HCT116 (cell line): ENCODE results near the gene NEMP2. TPM values are rescaled to one million over a fixed set of nuclear protein-coding genes. Genes with fewer than 3 reads are reported as not detected.

ENCODE experiments used
- ATAC-seq: fragments of 200-7000 bp; cut with Tn5 transposase; 2 replicates; pipeline ENCODE4 v1.9.1; 2020; ENCODE audit warnings: mild to moderate bottlenecking, moderate library complexity
- BruUV-seq: library from RNA; stranded (reverse); fragments of 400-500 nt; replicated peaks from 2 replicates; lab custom pipeline; 2021; lab: Mats Ljungman, UMichigan
- CTCF ChIA-PET: fragments of 300-600 bp; sonication (Branson Sonifier 250); formaldehyde crosslinking; loops from one replicate; lab custom pipeline; 2021; ENCODE audit warnings: antibody characterized with exemption; lab: Charles Lee
- POLR2A ChIA-PET: fragments of 300-600, 350-600 bp; sonication (Branson Sonifier 250); formaldehyde crosslinking; loops from one replicate; lab custom pipeline; 2021; ENCODE audit warnings: antibody characterized with exemption; lab: Charles Lee
- RAD21 ChIA-PET, 2 experiments: fragments of 300-600 bp; sonication (Branson Sonifier 250); formaldehyde crosslinking; loops; one replicate each; lab custom pipeline; 2023; ENCODE audit warnings: low total read pairs in 2 of 2; ENCODE audit not compliant: uncharacterized antibody in 2 of 2, unreplicated experiment in 2 of 2, low non-redundant PET in 1 of 2; lab: Charles Lee
- DNase-seq: peaks from one replicate; pipeline ENCODE4 v3.0.0-alpha.2; 2010; ENCODE audit warnings: low read depth, low spot score
- H2AFZ ChIP-seq: fragments of 200-600 bp; shearing (Covaris generic), sonication (generic); 2 replicates; pipeline ENCODE4 v1.6.1; 2017; ENCODE audit warnings: low read depth, mixed run types, mixed read lengths, antibody characterized with exemption, low read length; ENCODE audit not compliant: poor library complexity, severe bottlenecking
- H3K27ac ChIP-seq: 2 replicates; pipeline ENCODE4 v1.5.1; 2012; ENCODE audit warnings: low read depth, low read length
- H3K27me3 ChIP-seq: fragments of 200-600 bp; sonication (generic); 2 replicates; pipeline ENCODE4 v1.6.1; 2016; ENCODE audit warnings: mixed run types, low read length, mixed read lengths; ENCODE audit not compliant: insufficient read depth
- H3K36me3 ChIP-seq, 2 experiments: fragments of 200-500 bp in 1 of 2; fragments of 200-600 bp in 1 of 2; sonication (Bioruptor generic) in 1 of 2; sonication (generic) in 1 of 2; 2 replicates each; pipeline versions ENCODE4 v1.5.1 to v1.6.1; 2014 to 2016; ENCODE audit warnings: low read length in 2 of 2, inconsistent platforms in 1 of 2, mixed read lengths in 1 of 2, mixed run types in 1 of 2; ENCODE audit not compliant: insufficient read depth in 2 of 2, control insufficient read depth in 1 of 2
- H3K4me1 ChIP-seq, 2 experiments: fragments of 200-600 bp in 1 of 2; sonication (generic) in 1 of 2; 2 replicates each; pipeline versions ENCODE4 v1.5.1 to v1.6.1; 2012 to 2017; ENCODE audit warnings: low read length in 2 of 2, inconsistent platforms in 1 of 2, mild to moderate bottlenecking in 1 of 2, mixed read lengths in 1 of 2, mixed run types in 1 of 2, moderate library complexity in 1 of 2; ENCODE audit not compliant: insufficient read depth in 2 of 2, control insufficient read depth in 1 of 2
- H3K4me2 ChIP-seq: fragments of 200-600 bp; sonication (generic); 2 replicates; pipeline ENCODE4 v1.6.1; 2017; ENCODE audit warnings: mixed run types, low read length, mixed read lengths
- H3K4me3 ChIP-seq, 2 experiments: fragments of 200-600 bp in 1 of 2; sonication (generic) in 1 of 2; replicated peaks in 1 of 2; 2 replicates each; pipeline ENCODE4 v1.5.1; 2011 to 2016; ENCODE audit warnings: low read length in 2 of 2, control low read depth in 1 of 2, low read depth in 1 of 2, mild to moderate bottlenecking in 1 of 2, mixed read lengths in 1 of 2, mixed run types in 1 of 2
- H3K79me2 ChIP-seq: fragments of 200-600 bp; sonication (generic); 2 replicates; pipeline ENCODE4 v1.6.1; 2017; ENCODE audit warnings: mild to moderate bottlenecking, mixed run types, low read length, moderate library complexity, mixed read lengths; ENCODE audit not compliant: insufficient read depth
- H3K9ac ChIP-seq: fragments of 200-600 bp; sonication (generic); 2 replicates; pipeline ENCODE4 v1.6.1; 2016; ENCODE audit warnings: low read length, mixed read lengths
- H3K9me2 ChIP-seq: fragments of 200-600 bp; sonication (generic), shearing (Covaris generic); 2 replicates; pipeline ENCODE4 v1.6.1; 2017; ENCODE audit warnings: mixed run types, mild to moderate bottlenecking, moderate library complexity; ENCODE audit not compliant: insufficient read depth
- H3K9me3 ChIP-seq, 2 experiments: fragments of 200-500 bp in 1 of 2; fragments of 200-600 bp in 1 of 2; sonication (Bioruptor generic) in 1 of 2; sonication (generic) in 1 of 2; 2 replicates each; pipeline ENCODE4 v1.6.1; 2014 to 2017; ENCODE audit warnings: low read length in 2 of 2, mixed read lengths in 2 of 2, inconsistent platforms in 1 of 2, low read depth in 1 of 2, mild to moderate bottlenecking in 1 of 2, mixed run types in 1 of 2, moderate library complexity in 1 of 2; ENCODE audit not compliant: control insufficient read depth in 1 of 2, insufficient read depth in 1 of 2
- H4K20me1 ChIP-seq: fragments of 200-600 bp; sonication (generic), shearing (Covaris generic); 2 replicates; pipeline ENCODE4 v1.6.1; 2017; ENCODE audit warnings: mixed run types, mild to moderate bottlenecking, moderate library complexity; ENCODE audit not compliant: insufficient read depth
- CEBPB ChIP-seq: IDR thresholded peaks from 2 replicates; pipeline ENCODE4 v1.6.1; 2012; ENCODE audit warnings: low read depth
- CTCF ChIP-seq, 3 experiments: fragments of 200-600 bp in 1 of 3; sonication (generic) in 1 of 3; IDR thresholded peaks in 2 of 3; conservative IDR thresholded peaks in 1 of 3; 2 replicates each; pipeline ENCODE4 v1.5.1; 2012 to 2017; ENCODE audit warnings: low read depth in 2 of 3, low read length in 2 of 3, antibody characterized with exemption in 1 of 3, borderline replicate concordance in 1 of 3, control low read depth in 1 of 3, mild to moderate bottlenecking in 1 of 3, mixed read lengths in 1 of 3, mixed run types in 1 of 3, moderate library complexity in 1 of 3; ENCODE audit not compliant: insufficient read depth in 1 of 3
- EGR1 ChIP-seq: IDR thresholded peaks from 2 replicates; pipeline ENCODE4 v1.6.1; 2012; ENCODE audit warnings: low read depth
- ELF1 ChIP-seq: IDR thresholded peaks from 2 replicates; pipeline ENCODE4 v1.6.1; 2012; ENCODE audit warnings: low read depth, borderline replicate concordance
- JUND ChIP-seq: IDR thresholded peaks from 2 replicates; pipeline ENCODE4 v1.6.1; 2012
- POLR2AphosphoS5 ChIP-seq: IDR thresholded peaks from 2 replicates; pipeline ENCODE4 v1.6.1; 2011; ENCODE audit warnings: mild to moderate bottlenecking, low read depth, low read length, moderate library complexity
- RAD21 ChIP-seq: IDR thresholded peaks from 2 replicates; pipeline ENCODE4 v1.6.1; 2012; ENCODE audit warnings: low read depth, mild to moderate bottlenecking
- REST ChIP-seq: IDR thresholded peaks from 2 replicates; pipeline ENCODE4 v1.6.1; 2012; ENCODE audit warnings: low read depth
- SIN3A ChIP-seq: IDR thresholded peaks from 2 replicates; pipeline ENCODE4 v1.6.1; 2012; ENCODE audit warnings: low read depth
- SP1 ChIP-seq: IDR thresholded peaks from 2 replicates; pipeline ENCODE4 v1.6.1; 2012; ENCODE audit warnings: low read depth
- SRF ChIP-seq: IDR thresholded peaks from 2 replicates; pipeline ENCODE4 v1.6.1; 2012; ENCODE audit warnings: low read depth
- TCF7L2 ChIP-seq: IDR thresholded peaks from 2 replicates; pipeline ENCODE4 v1.7.0; 2011; ENCODE audit warnings: borderline replicate concordance, inconsistent platforms; ENCODE audit not compliant: insufficient read depth, insufficient read length; ENCODE audit errors: extremely low read depth
- YY1 ChIP-seq: IDR thresholded peaks from 2 replicates; pipeline ENCODE4 v1.6.1; 2011; ENCODE audit warnings: low read length, low read depth, moderate library complexity, mild to moderate bottlenecking; ENCODE audit not compliant: insufficient replicate concordance; ENCODE audit errors: extremely low read depth
- ZFX ChIP-seq: fragments of 450-650 bp; IDR thresholded peaks from 2 replicates; pipeline ENCODE4 v1.6.1; 2017
- intact Hi-C: fragments of 100-400 bp; cut with micrococcal nuclease; formaldehyde crosslinking; loops from 2 replicates; pipeline ENCODE4 v1.10.0; 2022
- total RNA-seq: library from RNA; stranded (reverse); gene quantifications from one replicate; pipeline ENCODE4 v1.2.1, GENCODE V29; 2021; ENCODE audit not compliant: unreplicated experiment
- TF ChIP-seq, protein P1 (sequence below): IDR thresholded peaks from 2 replicates; pipeline ENCODE4 v1.6.1; 2012

Gene NEMP2
- total RNA-seq, 1 experiment from 2014 or later: 8.6 TPM

- no peaks in the 10 kb centered on the region for H3K4me1 ChIP-seq
- no peak for TF ChIP-seq SP1
- TF ChIP-seq, protein P1, sequence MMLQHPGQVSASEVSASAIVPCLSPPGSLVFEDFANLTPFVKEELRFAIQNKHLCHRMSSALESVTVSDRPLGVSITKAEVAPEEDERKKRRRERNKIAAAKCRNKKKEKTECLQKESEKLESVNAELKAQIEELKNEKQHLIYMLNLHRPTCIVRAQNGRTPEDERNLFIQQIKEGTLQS: no peak
- no peak for TF ChIP-seq ELF1
- TF ChIP-seq CTCF (IDR thresholded peaks at IDR 0.05 in 2 of 3, conservative IDR thresholded peaks at IDR 0.05 in 1 of 3; ENCODE audit: borderline replicate concordance in 1 of 3, insufficient read depth in 1 of 3, low read depth in 2 of 3, low read length in 2 of 3): no peak
- no peak for TF ChIP-seq SIN3A
- no peak for TF ChIP-seq REST
- TF ChIP-seq YY1: no peak
- no peak for TF ChIP-seq POLR2AphosphoS5
- TF ChIP-seq CEBPB: no peak
- no peak for TF ChIP-seq EGR1
- no peak for TF ChIP-seq RAD21
- no peak for TF ChIP-seq TCF7L2
- no peak for TF ChIP-seq ZFX
- TF ChIP-seq SRF: no peak
- no peak for TF ChIP-seq JUND
Measured at GRCh38 chr2:190486037-190486623, 48.4 kb downstream of the NEMP2 start.

More at GRCh38 chr2:190486037-190486623, 48.4 kb downstream of the NEMP2 start:
- POLR2A ChIA-PET: no interaction called here
- Histone ChIP-seq H3K9me3 (no peaks in the 10 kb centered on the region), H3K9ac (no peak overlapping the region), H3K27ac (no peak overlapping the region), H3K36me3 (no peaks in the 10 kb centered on the region), H3K4me3 (no peak overlapping the region), H3K79me2 (no peaks in the 10 kb centered on the region), H3K9me2 (no peaks in the 10 kb centered on the region), H2AFZ (no peak overlapping the region), H4K20me1 (no peaks in the 10 kb centered on the region), H3K27me3 (no peaks in the 10 kb centered on the region), H3K4me2 (no peak overlapping the region)
- no TSS peak for BruUV-seq
- ATAC-seq: no peak
- no peak for DNase-seq
- CTCF ChIA-PET: no interaction called here
- RAD21 ChIA-PET: no interaction called here
- intact Hi-C loops: no loop called here
